HG03039 (cell line): ENCODE data around the gene FCRL6.

Experiments
- ATAC-seq: cut with Tn5 transposase; IDR thresholded peaks from one replicate; pipeline ENCODE4 v1.9.1; 2021; ENCODE audit warnings: mild to moderate bottlenecking, moderate library complexity; ENCODE audit not compliant: unreplicated experiment

FCRL6 gene

GRCh38 chr1:159799446-159799985 is 2.6 kb upstream of the FCRL6 start:
- ATAC-seq: no peak

GRCh38 chr1:159800177-159800930 is 1.8 kb upstream of the FCRL6 start:
- ATAC-seq: no peak

GRCh38 chr1:159803956-159804689 is 2.0 kb downstream of the FCRL6 start:
- ATAC-seq: no peak

GRCh38 chr1:159804924-159805323 is 2.8 kb downstream of the FCRL6 start:
- ATAC-seq: no peak

GRCh38 chr1:159815926-159816325 is 13.8 kb downstream of the FCRL6 start:
- ATAC-seq: no peak

GRCh38 chr1:159817276-159818041 is 15.3 kb downstream of the FCRL6 start:
- ATAC-seq: no peak

- ATAC-seq: no peak
These were observed 19.2 kb downstream of the FCRL6 start for GRCh38 chr1:159821171-159821867.

GRCh38 chr1:159823406-159823805 is 21.2 kb downstream of the FCRL6 start:
- ATAC-seq: no peak

GRCh38 chr1:159825564-159825963 is 23.4 kb downstream of the FCRL6 start:
- no peak for ATAC-seq

- ATAC-seq: no peak
These were observed 24.4 kb downstream of the FCRL6 start, which contains the start of gene SLAMF8 for GRCh38 chr1:159826441-159827101. Gene SLAMF8 (plus strand): TSS chr1:159826873. CDS start chr1:159826899, 26 bp downstream.

GRCh38 chr1:159827102-159827490 is 24.9 kb downstream of the FCRL6 start:
- ATAC-seq: no peak

- no peak for ATAC-seq
These were observed 25.4 kb downstream of the FCRL6 start for GRCh38 chr1:159827549-159827948.

GRCh38 chr1:159828176-159828575 is 26.0 kb downstream of the FCRL6 start:
- no peak for ATAC-seq

GRCh38 chr1:159828581-159829272 is 26.6 kb downstream of the FCRL6 start:
- ATAC-seq: no peak

GRCh38 chr1:159829273-159829634 is 27.1 kb downstream of the FCRL6 start:
- peak; percentile 70 for ATAC-seq

- ATAC-seq: no peak
These were observed 27.8 kb downstream of the FCRL6 start for GRCh38 chr1:159829822-159830465.

GRCh38 chr1:159830722-159831121 is 28.6 kb downstream of the FCRL6 start:
- ATAC-seq: no peak

- ATAC-seq: no peak
These were observed 29.4 kb downstream of the FCRL6 start for GRCh38 chr1:159831412-159832141.
